CD4-positive, alpha-beta T cell treated with Interleukin-4 for 4 hours (primary cell): ENCODE measurements around the gene RNF213.

Experiments used
- DNase-seq: peaks from one replicate; pipeline ENCODE4 v3.0.0-alpha.2; 2020

The RNF213 gene

DNA sequence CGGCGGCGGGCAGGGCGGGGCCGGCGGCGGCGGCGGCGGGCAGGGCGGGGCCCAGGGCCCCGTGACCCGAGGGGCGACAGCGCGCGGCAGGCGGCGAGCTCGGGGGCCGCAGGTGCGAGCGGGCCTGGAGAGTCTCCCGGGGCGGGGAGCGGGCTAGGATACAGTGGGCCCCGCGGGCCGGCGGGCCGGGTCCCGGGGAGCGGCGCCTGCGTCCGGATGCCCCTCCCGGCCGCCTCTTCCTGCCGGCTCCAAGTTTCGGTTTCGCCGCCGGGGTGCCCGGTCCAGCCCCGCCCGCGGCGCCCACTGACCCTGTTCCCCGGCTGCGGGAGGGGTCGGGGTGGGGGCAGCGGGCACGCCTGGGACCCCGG lies at the start of gene RNF213:
TSS of gene RNF213 (plus strand) at position 62 of the 368 bp plus-strand sequence. CDS start 2,830 bp downstream, outside the sequence.
- peak; percentile 37 for DNase-seq

DNA sequence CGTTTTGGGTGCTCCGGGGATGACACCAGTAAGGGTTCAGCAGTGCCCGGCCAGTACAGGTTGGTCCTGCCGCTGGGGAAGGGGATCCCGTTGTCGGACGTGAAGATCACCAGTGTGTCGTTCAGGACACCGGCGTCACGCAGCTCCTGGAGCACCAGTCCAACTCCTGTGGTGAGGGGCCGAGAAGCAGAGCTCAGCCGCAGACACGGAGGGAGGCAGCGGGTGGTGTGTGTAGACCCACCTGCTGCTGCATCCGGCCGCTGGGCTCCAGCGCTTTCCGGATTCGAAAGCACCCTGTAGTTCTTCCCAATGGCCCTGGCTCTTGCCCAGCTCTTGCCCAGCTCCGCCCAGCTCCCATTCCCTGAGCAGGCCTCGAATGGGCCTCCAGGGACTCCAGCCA lies 48.5 kb upstream of the RNF213 start:
- DNase-seq: no peak

DNA sequence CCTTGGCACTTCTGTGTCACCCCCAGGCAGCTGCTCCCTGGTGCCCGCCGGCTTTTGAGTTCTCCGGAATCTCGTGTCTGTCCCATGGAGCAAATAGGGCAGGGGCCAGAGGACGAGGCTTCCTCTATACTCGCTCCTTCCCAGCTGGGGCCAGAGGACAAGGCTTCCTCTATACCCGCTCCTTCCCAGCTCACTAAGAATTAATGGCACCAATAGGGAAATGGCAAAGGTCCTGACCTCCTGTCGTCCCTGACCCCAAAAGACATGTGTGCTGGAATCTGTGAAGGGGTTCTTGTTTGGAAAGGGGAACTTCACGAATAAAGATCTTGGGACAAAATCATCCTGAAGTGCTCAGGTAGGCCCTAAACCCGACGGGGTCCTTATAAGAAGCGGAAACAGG lies 48.1 kb upstream of the RNF213 start:
- no peak for DNase-seq

DNA sequence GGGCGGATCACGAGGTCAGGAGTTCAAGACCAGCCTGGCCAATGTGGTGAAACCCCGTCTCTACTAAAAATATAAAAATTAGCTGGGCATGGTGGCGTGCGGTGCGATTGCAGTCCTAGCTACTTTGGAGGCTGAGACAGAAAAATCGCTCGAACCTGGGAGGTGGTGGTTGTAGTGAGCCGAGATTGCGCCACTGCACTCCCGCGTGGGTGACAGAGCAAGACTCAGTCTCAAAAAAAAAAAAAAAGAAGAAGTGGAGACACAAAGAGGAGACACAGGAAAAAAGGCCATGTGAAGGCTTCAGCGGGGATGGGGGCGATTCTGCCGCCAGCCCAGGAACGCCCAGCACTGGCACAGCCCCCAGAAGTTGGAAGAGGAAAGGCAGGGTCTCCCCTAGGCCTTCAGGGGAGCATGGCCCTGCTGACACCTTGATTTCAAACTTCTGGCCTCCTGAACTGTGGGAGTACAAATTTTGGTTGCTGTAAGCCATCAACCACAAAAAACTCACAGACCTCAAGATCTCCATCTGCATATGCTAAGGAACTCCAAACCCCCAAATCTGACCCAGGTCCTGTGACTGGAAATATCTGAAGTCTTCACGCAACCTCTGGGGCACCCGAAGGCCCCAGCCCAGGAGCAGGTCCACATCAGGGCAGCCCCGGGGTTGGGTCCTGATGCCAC lies 47.5 kb upstream of the RNF213 start:
- no peak for DNase-seq

DNA sequence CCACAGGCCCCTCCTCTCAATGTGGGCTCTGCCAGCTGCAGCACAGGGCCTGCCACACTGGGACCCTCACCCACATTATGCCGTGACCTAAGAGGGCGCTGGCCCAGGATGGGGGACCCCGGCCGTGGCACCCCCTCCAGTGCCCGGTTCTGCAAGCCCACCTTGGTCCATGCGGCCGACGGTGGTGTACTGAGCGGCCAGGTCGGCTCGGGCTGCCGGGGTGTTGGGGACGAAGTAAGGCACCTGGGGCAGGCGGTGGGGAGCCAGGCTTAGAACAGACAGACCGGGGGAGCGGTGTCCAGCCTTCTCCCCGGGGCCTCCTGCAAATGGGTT lies 47.0 kb upstream of the RNF213 start:
- no peak for DNase-seq

DNA sequence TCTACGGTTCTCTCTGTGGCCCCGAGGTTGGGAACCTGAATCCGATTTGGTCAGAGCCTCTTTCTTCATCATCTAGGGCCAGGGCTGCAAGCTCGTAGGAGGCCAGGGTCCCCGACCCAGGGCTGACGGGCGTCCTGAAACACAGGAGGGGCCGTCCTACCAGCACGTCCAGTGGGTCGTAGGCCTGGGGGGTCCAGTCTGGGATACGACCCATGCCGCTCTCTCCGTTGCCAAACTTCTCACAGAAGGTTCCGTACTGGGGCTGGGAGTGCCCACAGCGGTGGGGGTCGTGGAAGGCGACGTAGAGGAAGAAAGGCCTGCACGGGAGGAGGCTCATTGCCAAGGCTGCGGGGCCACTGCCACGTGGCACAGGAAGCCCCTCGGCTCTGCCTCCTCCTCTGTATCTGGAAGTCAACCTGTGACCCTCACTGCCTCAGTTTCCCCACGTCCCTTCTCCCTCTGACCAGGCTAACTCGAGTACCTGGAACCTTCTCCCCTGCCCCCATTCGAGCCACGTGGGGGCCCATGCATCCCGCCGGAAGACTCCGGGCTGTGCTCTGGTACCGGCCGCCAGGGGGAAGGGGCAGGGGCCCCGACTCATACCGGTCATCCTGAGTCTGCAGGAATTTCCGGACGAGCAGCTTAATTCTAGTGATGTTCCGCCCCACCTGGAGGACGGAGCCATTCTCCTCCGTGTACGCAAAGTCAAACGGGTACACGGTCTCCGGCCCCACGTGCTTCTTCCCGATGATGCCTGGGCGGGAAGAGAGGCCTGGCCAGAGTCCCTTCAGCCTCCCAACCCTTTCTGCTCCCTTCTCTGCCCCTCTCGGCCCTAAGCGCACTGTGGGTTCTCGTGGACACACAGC lies 46.4 kb upstream of the RNF213 start:
- DNase-seq: no peak

DNA sequence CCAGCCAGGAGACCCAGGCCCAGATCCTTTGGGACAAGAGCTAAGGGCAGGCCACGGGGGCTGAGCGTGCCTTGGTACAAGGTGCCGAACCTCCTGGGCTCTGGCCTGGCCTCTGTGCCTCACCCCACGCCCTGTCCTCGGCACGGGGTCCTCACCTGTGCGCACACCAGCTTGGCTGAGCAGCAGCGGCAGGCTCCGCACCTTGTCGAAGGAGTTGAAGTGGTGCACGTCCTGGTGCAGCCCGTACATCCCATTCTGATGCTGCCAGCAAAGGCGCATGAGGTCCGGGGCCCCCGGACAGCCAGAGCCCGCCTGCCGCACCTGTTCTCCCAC lies 45.8 kb upstream of the RNF213 start:
- DNase-seq: no peak

DNA sequence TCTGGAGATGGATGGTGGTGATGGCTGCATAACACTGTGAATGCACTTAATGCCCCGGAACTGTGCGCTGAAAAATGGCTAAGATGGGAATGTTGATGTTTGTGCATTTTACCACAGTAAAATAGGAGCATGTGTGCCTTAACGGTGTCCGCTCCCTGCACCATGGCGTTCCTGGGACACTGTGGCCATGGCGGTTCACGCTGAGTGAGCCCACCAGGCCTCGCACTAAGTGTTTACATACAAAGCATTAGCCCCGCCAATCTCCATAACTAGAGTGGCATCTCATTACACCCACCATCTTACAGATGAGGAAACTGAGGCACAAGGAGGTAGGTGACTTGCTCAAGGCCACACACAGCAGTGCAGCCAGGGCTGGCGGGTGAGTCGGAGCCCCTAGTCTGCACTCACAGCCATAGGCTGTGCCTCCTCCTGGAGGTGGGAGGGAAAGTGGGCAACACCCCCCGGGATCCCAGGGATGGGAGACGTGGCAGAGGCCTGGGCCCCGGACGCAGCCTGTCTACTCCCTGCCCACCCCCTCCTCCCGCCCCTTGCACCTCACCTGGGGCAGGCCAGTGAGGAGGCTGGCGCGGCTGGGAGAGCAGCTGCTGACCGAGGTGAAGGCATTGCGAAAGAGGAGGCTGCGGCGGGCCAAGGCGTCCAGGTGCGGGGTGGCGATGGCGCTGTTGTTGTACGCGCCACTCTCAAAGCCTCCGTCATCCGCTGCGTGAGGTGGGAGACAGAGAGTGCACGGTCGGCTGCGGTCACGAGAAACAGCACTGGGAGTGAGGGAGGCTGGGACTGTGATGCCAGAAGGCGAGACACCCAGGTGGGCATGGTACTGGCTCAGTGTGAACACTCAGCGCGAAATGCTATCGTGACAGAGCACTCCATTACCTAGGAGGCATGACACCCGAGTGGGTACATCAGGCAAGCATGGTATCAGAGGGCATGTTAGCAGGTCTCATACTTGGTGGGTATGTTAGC lies 43.9 kb upstream of the RNF213 start:
- DNase-seq: no peak

DNA sequence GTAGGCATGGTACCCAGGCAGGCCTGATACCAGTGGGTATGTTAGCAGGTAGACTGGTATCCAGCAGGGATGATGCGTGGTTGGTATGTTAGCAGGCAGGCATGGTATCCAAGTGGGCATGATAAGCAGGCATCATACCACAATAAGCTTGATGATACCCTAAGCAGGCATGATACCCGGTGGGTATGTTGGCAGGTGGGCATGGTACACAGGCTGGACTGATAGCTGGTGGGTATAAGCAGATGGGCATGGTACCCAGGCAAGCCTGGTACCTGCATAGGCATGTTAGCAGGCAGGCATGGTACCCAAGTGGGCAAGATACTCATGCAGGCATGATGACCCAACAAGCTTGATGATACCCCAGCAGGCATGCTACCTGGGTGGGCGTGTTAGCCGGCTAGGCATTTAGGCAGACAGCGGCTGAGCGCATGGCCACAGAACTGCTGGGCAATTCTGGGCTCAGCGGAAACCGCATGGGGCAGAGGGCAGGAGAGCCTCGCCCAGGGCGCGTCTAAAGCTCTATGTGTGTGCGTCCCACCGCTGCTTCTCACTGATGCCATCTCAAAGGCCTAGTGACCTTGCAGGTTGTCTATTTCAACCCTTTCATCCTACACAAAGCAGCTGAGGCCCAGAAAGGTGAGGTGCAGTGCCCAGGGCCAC lies 42.8 kb upstream of the RNF213 start:
- no peak for DNase-seq

DNA sequence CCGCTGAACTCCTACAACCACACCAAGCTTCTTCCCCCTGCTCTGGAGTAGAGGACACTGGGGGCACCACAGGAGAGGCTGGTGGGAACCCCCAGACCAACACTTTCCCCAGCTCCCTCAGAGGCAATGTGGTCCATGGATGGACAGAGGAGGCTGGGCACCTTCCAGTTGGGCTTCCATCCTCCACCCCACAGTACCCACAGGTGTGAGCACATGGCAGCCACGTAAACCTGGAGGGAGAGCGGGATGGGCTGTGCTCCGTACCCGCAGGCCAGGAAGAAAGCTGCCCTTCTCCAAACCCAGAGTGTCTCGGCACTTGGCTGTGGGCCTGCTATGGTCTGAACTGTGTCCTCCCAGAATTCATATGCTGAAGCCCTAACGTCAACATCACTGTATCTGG lies 42.3 kb upstream of the RNF213 start:
- no peak for DNase-seq

DNA sequence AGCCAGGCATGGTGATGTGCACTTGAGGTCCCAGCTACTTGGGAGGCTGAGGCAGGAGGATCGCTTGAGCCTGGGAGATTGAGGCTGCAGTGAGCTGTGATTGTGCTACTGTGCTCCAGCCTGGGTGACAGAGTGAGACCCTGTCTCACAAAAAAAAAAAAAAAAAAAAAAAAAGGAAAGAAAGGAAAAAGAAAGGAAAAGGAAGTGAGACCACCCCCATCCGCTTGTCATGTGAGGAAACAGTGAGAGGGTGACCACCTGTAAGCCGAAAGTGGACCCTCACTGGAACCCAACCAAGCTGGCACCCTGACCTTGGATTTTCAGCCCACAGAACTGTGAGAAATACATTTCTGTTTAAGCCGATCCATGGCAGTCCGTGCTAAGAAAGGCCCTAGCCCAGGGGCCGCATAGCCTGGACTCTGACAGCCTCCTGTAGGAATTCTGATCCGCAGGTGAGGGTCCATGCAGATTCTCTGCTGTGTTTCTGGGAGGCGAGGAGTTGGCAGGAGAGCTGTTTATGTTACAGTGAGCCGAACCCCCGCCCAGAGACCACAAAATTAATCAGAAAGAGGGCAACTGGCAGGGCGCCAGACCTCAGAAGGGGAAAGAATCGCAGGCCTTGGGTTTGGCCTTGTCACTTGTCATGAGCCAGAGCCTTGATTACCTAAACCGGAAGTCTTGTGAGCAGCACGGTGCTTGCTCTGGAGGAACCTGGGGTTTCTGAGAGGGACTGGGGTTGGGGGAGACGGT lies 41.5 kb upstream of the RNF213 start:
- DNase-seq: peak; percentile 97

DNA sequence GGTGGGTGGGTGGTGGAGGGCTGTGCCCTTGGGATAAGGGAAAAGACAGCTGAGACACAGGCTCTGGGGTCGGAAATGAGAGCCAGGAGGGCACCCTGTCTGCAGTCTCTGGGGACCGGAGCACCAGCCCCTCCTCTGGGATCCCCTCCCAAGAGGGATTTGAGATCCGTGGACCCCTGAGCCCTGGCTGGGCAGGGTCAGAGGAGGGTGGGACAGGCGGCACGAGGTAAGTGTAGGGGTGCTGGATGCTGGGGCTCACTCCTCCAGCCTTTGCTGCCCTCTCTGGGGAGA lies 40.9 kb upstream of the RNF213 start:
- DNase-seq: no peak

DNA sequence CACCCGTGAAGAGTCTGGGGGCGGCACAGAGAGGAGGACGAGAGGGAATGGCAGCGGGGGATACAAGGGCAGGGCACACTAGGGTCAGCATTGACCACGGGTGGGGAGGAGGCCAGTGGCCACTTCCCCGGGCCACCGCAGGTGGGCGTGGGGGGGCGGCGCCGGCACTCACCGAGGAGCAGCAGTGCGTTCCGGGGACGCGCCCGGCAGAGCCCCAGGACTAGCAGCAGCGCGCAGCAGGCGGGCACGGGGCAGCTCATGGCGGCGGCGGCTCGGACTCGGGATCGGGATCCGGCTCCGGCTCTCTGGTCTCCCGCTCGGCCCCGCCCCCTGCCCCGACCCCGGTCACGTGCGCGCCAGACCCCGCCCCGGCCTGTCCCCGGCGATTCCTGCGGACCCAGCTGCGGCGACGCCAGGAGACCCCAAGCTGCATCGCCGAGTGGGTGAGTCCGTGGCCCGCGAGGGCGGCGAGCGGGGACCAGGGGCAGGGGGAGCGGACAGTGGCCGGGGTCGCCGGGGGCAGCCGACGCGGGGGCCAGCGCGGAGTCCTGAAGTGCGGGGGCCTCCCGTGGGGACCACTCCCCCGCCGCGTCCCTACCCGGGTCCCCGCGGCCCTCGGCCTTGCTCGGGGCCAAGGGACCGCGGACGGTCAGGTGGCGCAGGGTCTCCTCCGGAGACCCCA lies 40.5 kb upstream of the RNF213 start, which contains the start of the genes SGSH and SLC26A11:
TSS of gene SGSH (minus strand) at position 280 of the 682 bp plus-strand sequence. CDS start at position 260, 20 bp downstream.
TSS of gene SLC26A11 (plus strand) at position 374 of the 682 bp plus-strand sequence. CDS start 1,134 bp downstream, outside the sequence.
- peak; percentile 43 for DNase-seq

DNA sequence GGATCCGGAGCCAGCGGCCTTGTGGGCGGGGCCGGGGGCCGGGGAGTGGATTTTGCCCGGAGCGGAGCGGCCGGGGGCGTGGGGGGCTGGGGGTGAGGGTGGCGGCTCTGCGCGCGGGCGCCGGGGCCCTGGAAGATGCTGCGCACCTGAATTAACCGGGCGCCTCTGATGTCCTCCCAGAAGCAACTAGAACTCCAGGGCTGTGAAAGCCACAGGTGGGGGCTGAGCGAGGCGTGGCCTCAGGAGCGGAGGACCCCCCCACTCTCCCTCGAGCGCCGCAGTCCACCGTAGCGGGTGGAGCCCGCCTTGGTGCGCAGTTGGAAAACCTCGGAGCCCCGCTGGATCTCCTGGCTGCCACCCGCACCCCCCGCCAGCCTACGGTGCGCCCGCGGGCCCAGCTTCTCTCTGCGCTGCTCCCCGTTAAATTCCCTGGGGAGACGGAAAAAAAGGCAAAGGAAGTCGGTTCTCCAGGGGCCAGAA lies 39.9 kb upstream of the RNF213 start:
- DNase-seq: peak; percentile 8

DNA sequence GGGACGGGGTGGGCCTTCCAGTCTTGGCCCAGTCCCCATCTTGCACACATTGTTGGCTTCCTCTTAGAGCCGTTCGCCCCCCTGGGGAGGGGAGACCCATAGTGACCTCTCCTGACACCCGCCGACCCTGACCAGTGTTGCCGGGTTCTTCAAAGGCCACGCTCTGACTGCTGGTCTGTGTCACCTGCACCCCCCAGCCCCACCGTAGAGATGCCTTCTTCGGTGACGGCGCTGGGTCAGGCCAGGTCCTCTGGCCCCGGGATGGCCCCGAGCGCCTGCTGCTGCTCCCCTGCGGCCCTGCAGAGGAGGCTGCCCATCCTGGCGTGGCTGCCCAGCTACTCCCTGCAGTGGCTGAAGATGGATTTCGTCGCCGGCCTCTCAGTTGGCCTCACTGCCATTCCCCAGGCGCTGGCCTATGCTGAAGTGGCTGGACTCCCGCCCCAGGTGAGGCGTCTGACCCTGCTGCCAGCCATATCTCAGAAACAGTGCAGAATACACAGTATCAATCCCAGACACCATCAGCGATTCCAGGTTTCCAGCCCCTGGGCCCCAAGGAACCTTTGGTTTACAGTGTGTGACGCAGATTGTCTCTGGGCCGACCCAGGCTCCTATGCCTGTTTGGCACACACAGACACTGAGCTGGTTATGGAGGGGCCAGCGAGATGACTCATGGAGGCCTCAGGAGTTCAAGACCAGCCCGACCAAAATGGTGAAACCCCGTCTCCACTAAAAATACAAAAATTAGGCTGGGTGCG lies 39.1 kb upstream of the RNF213 start:
- DNase-seq: no peak

DNA sequence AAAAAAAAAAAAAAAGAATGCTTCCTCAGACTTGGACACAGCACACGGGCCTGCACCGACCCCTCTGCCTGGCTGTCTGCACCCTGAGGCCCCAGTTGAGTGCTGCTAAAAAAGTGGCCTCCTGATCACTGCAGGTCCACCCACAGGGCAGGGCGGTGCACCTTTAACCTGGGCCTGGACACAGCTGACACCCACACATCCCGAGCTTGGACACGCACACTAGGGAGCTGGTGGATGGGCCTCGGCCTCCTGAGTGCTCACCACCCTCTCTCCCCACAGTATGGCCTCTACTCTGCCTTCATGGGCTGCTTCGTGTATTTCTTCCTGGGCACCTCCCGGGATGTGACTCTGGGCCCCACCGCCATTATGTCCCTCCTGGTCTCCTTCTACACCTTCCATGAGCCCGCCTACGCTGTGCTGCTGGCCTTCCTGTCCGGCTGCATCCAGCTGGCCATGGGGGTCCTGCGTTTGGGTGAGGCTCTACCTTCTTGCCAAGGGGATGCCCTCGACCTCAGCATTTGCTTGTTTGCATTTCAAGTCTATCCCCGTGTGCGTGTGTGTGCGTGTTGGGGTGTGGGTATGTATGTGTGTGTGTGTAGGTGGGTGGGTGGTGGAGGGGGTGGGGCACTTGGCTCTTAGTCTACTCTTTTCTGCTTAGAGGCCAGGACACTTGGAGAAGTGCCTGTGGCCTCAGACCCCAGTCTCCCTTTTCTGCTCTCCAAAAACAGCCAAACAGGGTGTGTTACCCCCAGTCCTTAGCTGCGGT lies 38.1 kb upstream of the RNF213 start:
- no peak for DNase-seq

DNA sequence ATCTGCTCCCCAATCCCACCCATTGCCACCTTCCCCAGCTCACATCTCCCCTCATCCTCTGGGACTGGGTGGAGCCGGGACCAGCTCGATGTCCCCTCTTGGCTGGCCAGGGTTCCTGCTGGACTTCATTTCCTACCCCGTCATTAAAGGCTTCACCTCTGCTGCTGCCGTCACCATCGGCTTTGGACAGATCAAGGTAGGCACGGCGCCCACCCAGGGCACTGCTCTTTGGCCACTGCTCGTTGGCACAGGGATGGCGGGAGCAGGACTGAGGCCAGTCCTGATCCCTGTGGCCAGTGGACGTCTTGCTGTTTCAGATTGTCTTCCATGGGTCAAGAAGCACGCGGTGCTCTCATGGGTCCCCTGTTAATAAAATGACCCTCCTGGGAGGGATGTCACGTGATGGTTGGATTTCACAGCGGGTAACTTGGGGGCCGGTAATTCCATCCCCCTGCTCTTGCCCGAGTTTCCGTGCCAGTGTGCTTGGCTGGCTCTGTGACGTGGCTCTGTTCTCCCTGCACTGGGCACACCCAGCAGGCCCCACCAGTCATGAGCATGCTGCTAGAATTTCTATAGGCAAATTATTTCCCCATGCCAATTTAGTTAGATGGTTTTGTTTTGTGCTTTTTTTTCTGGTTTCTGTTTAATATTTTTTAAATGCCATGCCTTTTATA lies 37.4 kb upstream of the RNF213 start:
- DNase-seq: no peak

DNA sequence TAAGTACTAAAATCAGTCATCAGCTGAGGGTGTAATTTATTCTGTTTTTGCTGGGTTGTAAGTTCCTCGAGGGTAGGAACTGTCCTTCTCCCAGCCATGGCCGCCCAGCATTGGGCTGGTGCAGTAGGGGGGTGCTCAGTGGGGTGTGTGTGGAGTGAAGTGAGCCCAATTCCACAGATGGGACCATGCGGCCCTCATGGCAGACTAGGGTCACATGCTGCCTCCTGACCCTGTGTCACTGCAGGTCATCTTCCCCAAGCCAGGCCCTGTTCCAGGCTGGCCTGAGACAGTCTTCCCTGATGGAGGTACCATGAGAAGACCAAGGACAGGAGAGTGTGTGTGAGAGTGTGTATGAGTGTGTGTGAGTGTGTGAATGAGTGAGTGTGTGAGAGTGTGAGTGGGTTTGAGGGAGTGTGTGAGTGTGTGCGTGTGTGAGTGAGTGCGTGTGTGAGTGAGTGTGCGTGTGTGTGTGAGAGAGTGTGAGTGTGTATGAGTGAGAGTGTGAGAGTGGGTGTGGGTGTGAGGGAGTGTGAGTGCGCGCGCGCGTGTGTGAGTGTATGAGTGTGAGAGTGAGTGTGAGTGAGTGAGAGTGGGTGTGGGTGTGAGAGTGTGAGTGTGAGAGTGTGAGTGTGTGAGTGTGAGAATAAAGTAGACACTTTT lies 36.7 kb upstream of the RNF213 start:
- no peak for DNase-seq

DNA sequence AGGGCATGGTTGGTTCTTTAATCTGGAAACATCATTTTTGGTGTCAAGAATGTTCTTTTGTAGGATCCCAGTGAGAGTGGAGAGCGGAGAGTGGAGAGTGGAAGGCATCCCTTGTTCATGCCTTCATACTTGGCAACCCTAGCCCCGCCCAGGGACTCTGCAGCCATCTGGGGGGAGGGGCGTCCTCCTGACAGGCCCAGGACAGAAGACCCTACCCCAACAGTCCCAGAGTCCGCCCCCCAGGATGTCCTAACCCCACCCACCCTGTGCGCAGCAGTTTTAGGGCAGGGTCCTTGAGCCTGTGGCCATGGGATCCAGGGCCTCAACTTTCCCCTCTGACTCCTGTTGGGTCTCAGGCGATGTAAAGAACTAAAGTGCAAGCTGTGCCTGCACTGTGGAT lies 36.0 kb upstream of the RNF213 start:
- no peak for DNase-seq
